ENCODE measurements around the gene DDX60. TPM values are rescaled to one million over a fixed set of nuclear protein-coding genes. Genes with fewer than 3 reads are reported as not detected.

Gene DDX60
- total RNA-seq, 1 experiment from 2014 or later: 2.7 TPM

DNA sequence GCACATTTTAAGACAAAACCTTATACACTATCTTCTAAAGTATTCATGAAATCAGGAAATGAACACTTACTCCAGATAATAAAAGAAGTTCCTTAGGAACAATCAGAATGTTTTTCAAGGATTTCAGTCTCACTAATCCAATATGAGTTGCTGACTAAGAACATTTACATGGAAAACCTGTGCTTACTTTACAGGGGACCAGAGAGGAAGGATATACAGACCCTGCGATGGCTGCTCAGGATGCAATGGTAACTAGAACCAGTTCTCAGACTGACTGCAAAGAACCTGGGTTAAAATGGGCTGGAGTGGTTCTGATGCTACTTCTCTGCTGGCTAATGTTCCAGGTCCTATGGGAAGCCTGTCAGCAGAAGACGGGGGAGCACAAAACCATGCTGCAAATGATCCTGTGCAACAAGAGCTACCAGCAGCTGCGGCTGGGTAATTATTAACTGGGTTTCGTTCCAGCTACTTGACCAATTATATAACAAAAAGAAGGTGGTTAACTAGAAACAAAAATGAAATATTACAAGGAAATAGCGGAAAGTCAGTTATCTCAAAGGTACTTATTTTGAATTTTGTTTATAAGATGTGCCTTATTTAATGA lies 140.9 kb downstream of the DDX60 start (continued):
- TF ChIP-seq, protein P1, sequence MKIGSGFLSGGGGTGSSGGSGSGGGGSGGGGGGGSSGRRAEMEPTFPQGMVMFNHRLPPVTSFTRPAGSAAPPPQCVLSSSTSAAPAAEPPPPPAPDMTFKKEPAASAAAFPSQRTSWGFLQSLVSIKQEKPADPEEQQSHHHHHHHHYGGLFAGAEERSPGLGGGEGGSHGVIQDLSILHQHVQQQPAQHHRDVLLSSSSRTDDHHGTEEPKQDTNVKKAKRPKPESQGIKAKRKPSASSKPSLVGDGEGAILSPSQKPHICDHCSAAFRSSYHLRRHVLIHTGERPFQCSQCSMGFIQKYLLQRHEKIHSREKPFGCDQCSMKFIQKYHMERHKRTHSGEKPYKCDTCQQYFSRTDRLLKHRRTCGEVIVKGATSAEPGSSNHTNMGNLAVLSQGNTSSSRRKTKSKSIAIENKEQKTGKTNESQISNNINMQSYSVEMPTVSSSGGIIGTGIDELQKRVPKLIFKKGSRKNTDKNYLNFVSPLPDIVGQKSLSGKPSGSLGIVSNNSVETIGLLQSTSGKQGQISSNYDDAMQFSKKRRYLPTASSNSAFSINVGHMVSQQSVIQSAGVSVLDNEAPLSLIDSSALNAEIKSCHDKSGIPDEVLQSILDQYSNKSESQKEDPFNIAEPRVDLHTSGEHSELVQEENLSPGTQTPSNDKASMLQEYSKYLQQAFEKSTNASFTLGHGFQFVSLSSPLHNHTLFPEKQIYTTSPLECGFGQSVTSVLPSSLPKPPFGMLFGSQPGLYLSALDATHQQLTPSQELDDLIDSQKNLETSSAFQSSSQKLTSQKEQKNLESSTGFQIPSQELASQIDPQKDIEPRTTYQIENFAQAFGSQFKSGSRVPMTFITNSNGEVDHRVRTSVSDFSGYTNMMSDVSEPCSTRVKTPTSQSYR (CRISPR knock-in tag; IDR thresholded peaks at IDR 0.05): no peak
- TF ChIP-seq IRF2 (CRISPR knock-in tag; IDR thresholded peaks at IDR 0.05; ENCODE audit: borderline replicate concordance, low read depth) (no peak), NFE2L1 (CRISPR knock-in tag; IDR thresholded peaks at IDR 0.05) (no peak)

DNA sequence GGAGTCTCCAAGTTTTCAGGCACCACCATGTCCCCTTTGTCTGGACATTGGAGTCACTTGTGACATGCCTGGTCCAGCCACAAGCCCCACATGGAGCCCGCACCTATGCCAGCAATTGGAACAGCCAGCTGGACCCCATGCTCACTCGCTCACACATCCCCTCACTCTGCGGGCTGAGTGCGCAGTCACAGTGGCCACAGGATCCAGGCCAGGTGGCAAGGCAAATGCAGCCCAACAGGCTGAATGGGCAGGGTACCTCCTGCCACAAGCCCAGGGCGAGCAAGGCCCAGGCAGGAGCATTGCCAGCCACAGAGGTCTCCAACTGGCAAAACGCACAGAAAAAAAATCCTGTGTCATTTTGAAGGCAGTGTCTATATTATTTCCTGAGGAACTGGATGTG lies 144.2 kb downstream of the DDX60 start:
- Mint-ChIP-seq H3K36me3 (no peaks in the 10 kb centered on the region), H3K4me3 (no peak overlapping the region), H3K4me1 (peaks cover 12% of the 10 kb centered on the region), H3K9me3 (no peaks in the 10 kb centered on the region), H3K27me3 (ENCODE audit: low read depth) (no peaks in the 10 kb centered on the region), H3K27ac (no peak overlapping the region)
- no peak for DNase-seq (ENCODE audit: low spot score)
- POLR2A ChIA-PET: no interaction called here
- TF ChIP-seq, protein P2, sequence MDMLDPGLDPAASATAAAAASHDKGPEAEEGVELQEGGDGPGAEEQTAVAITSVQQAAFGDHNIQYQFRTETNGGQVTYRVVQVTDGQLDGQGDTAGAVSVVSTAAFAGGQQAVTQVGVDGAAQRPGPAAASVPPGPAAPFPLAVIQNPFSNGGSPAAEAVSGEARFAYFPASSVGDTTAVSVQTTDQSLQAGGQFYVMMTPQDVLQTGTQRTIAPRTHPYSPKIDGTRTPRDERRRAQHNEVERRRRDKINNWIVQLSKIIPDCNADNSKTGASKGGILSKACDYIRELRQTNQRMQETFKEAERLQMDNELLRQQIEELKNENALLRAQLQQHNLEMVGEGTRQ (CRISPR knock-in tag; IDR thresholded peaks at IDR 0.05): no peak
- TF ChIP-seq, protein P3, sequence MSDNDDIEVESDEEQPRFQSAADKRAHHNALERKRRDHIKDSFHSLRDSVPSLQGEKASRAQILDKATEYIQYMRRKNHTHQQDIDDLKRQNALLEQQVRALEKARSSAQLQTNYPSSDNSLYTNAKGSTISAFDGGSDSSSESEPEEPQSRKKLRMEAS (CRISPR knock-in tag; IDR thresholded peaks at IDR 0.05): no peak
- TF ChIP-seq, protein P4, sequence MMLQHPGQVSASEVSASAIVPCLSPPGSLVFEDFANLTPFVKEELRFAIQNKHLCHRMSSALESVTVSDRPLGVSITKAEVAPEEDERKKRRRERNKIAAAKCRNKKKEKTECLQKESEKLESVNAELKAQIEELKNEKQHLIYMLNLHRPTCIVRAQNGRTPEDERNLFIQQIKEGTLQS (CRISPR knock-in tag; conservative IDR thresholded peaks at IDR 0.05): no peak
- TF ChIP-seq GRHL2 (CRISPR knock-in tag; IDR thresholded peaks at IDR 0.05; ENCODE audit: insufficient replicate concordance, severe bottlenecking): no peak
- no peak for TF ChIP-seq PRRX2 (CRISPR knock-in tag; IDR thresholded peaks at IDR 0.05)
- ATAC-seq: no peak
- CTCF ChIA-PET: no interaction called here

DNA sequence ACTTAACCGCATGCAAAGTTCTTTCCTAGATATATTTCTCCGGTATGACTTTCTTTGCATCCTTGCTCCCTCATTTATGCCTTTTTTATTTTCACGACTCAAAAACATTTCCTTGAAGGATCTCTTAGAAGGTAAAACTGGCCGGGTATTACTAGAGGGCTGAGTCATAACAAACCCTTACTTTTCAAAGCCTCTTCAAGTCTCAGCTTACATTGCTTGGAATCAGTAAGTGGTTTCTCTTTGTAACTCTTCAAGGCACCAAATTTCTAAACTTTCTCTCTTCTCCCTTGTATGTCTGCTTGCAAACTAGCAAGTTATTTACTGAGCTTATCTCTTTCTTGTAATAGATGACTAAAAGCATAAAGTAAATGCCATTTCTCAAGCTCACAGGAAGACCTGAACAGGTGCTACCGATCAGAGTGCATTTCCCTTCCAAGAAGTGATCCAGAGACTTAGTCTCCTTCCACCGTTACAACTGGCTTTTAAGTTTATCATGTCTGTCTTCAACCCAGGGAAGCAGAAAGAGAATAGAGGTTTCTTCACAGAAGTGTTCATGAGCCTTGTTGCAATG lies 150.8 kb downstream of the DDX60 start:
- no peaks in the 10 kb centered on the region for H3K27me3 Mint-ChIP-seq (ENCODE audit: low read depth)
- no peak overlapping the region for H3K27ac Mint-ChIP-seq
- DNase-seq (ENCODE audit: low spot score) (no peak), ATAC-seq (no peak)
- TF ChIP-seq HMGA2 (CRISPR knock-in tag; IDR thresholded peaks at IDR 0.05): no peak
- no peak for TF ChIP-seq ATF1 (CRISPR knock-in tag; IDR thresholded peaks at IDR 0.05)
- TF ChIP-seq SP1 (CRISPR knock-in tag; conservative IDR thresholded peaks at IDR 0.05): no peak
- no peak for TF ChIP-seq ZBTB21 (CRISPR knock-in tag; IDR thresholded peaks at IDR 0.05; ENCODE audit: borderline replicate concordance)
- no peak for TF ChIP-seq RORB (CRISPR knock-in tag; IDR thresholded peaks at IDR 0.05)
- no peak for TF ChIP-seq ZNF416 (CRISPR knock-in tag; IDR thresholded peaks at IDR 0.05)
- TF ChIP-seq, protein P5, sequence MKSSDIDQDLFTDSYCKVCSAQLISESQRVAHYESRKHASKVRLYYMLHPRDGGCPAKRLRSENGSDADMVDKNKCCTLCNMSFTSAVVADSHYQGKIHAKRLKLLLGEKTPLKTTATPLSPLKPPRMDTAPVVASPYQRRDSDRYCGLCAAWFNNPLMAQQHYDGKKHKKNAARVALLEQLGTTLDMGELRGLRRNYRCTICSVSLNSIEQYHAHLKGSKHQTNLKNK (CRISPR knock-in tag; IDR thresholded peaks at IDR 0.05): no peak
- no peak for TF ChIP-seq CBFB (CRISPR knock-in tag; IDR thresholded peaks at IDR 0.05; ENCODE audit: low read depth)
- TF ChIP-seq, protein P6, sequence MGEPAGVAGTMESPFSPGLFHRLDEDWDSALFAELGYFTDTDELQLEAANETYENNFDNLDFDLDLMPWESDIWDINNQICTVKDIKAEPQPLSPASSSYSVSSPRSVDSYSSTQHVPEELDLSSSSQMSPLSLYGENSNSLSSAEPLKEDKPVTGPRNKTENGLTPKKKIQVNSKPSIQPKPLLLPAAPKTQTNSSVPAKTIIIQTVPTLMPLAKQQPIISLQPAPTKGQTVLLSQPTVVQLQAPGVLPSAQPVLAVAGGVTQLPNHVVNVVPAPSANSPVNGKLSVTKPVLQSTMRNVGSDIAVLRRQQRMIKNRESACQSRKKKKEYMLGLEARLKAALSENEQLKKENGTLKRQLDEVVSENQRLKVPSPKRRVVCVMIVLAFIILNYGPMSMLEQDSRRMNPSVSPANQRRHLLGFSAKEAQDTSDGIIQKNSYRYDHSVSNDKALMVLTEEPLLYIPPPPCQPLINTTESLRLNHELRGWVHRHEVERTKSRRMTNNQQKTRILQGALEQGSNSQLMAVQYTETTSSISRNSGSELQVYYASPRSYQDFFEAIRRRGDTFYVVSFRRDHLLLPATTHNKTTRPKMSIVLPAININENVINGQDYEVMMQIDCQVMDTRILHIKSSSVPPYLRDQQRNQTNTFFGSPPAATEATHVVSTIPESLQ (CRISPR knock-in tag; IDR thresholded peaks at IDR 0.05): no peak
- TF ChIP-seq EMX1 (CRISPR knock-in tag; IDR thresholded peaks at IDR 0.05): no peak
- TF ChIP-seq NR3C1 (CRISPR knock-in tag; conservative IDR thresholded peaks at IDR 0.05; ENCODE audit: low read depth): no peak
- TF ChIP-seq SOX15 (CRISPR knock-in tag; IDR thresholded peaks at IDR 0.05): no peak
- TF ChIP-seq TEAD1 (CRISPR knock-in tag; IDR thresholded peaks at IDR 0.05): no peak
- TF ChIP-seq, protein P7, sequence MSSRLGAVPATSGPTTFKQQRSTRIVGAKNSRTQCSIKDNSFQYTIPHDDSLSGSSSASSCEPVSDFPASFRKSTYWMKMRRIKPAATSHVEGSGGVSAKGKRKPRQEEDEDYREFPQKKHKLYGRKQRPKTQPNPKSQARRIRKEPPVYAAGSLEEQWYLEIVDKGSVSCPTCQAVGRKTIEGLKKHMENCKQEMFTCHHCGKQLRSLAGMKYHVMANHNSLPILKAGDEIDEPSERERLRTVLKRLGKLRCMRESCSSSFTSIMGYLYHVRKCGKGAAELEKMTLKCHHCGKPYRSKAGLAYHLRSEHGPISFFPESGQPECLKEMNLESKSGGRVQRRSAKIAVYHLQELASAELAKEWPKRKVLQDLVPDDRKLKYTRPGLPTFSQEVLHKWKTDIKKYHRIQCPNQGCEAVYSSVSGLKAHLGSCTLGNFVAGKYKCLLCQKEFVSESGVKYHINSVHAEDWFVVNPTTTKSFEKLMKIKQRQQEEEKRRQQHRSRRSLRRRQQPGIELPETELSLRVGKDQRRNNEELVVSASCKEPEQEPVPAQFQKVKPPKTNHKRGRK (CRISPR knock-in tag; IDR thresholded peaks at IDR 0.05; ENCODE audit: borderline replicate concordance): no peak
- no peak for TF ChIP-seq NFATC4 (CRISPR knock-in tag; IDR thresholded peaks at IDR 0.05)
- no peak for TF ChIP-seq JAZF1 (CRISPR knock-in tag; IDR thresholded peaks at IDR 0.05)
- no peak for TF ChIP-seq GABPB1 (CRISPR knock-in tag; IDR thresholded peaks at IDR 0.05)
- TF ChIP-seq, protein P8, sequence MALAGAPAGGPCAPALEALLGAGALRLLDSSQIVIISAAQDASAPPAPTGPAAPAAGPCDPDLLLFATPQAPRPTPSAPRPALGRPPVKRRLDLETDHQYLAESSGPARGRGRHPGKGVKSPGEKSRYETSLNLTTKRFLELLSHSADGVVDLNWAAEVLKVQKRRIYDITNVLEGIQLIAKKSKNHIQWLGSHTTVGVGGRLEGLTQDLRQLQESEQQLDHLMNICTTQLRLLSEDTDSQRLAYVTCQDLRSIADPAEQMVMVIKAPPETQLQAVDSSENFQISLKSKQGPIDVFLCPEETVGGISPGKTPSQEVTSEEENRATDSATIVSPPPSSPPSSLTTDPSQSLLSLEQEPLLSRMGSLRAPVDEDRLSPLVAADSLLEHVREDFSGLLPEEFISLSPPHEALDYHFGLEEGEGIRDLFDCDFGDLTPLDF (CRISPR knock-in tag; IDR thresholded peaks at IDR 0.05): no peak
- no peak overlapping the region for H3K4me3 Mint-ChIP-seq
- H3K9me3 Mint-ChIP-seq: no peaks in the 10 kb centered on the region
- peaks cover 12% of the 10 kb centered on the region for H3K4me1 Mint-ChIP-seq
- POLR2A ChIA-PET: no interaction called here
- no peaks in the 10 kb centered on the region for H3K36me3 Mint-ChIP-seq
- CTCF ChIA-PET: no interaction called here
